PC-3 (cell line): ENCODE results near the gene SLC25A30. TPM values are rescaled to one million over a fixed set of nuclear protein-coding genes. Genes with fewer than 3 reads are reported as not detected.

Experiments
- ATAC-seq: fragments of 200-7000 bp; cut with Tn5 transposase; 2 replicates; pipeline ENCODE4 v1.9.1; 2020; ENCODE audit warnings: mild to moderate bottlenecking, moderate library complexity
- BruUV-seq: library from RNA; stranded (reverse); fragments of 400-500 nt; replicated peaks from 2 replicates; lab custom pipeline; 2021; lab: Mats Ljungman, UMichigan
- CTCF ChIA-PET: fragments of 300-600 bp; sonication (Branson Sonifier 250); formaldehyde crosslinking; loops from one replicate; lab custom pipeline; 2022; ENCODE audit warnings: antibody characterized with exemption; lab: Charles Lee
- POLR2A ChIA-PET: fragments of 300-600 bp; sonication (Branson Sonifier 250); formaldehyde crosslinking; loops from one replicate; lab custom pipeline; 2022; ENCODE audit warnings: antibody characterized with exemption; ENCODE audit not compliant: unreplicated experiment; lab: Charles Lee
- DNase-seq: peaks from one replicate; pipeline ENCODE4 v3.0.0-alpha.2; 2015
- H2AFZ ChIP-seq: fragments of 300-600 bp; sonication (generic); 2 replicates; pipeline ENCODE4 v1.6.0; 2016; ENCODE audit warnings: antibody characterized with exemption, low read length
- H3F3A ChIP-seq: fragments of 300-600 bp; sonication (generic); one replicate; pipeline ENCODE4 v1.6.0; 2017; ENCODE audit warnings: antibody characterized with exemption, low read length, control low read depth, mild to moderate bottlenecking; ENCODE audit not compliant: unreplicated experiment
- H3K27ac ChIP-seq: fragments of 300-600 bp; sonication (generic); 2 replicates; pipeline ENCODE4 v1.5.1; 2016; ENCODE audit warnings: mild to moderate bottlenecking, low read length
- H3K27me3 ChIP-seq: fragments of 300-600 bp; sonication (generic); 2 replicates; pipeline ENCODE4 v1.6.1; 2016; ENCODE audit warnings: low read length, mixed read lengths
- H3K36me3 ChIP-seq: fragments of 300-600 bp; sonication (generic); 2 replicates; pipeline ENCODE4 v1.6.1; 2016; ENCODE audit warnings: low read depth, mixed run types, low read length, mixed read lengths
- H3K4me1 ChIP-seq: fragments of 300-600 bp; sonication (generic); 2 replicates; pipeline ENCODE4 v1.5.1; 2016; ENCODE audit warnings: low read length; ENCODE audit not compliant: insufficient read depth
- H3K4me2 ChIP-seq: fragments of 300-600 bp; sonication (generic); 2 replicates; pipeline ENCODE4 v1.6.0; 2016; ENCODE audit warnings: low read length
- H3K4me3 ChIP-seq: fragments of 300-600 bp; sonication (generic); 2 replicates; pipeline ENCODE4 v1.5.1; 2016; ENCODE audit warnings: mild to moderate bottlenecking, low read length, mixed read lengths
- H3K79me2 ChIP-seq: fragments of 300-600 bp; sonication (generic); 2 replicates; pipeline ENCODE4 v1.6.1; 2017; ENCODE audit warnings: low read length, mixed read lengths
- H3K9ac ChIP-seq: fragments of 300-600 bp; sonication (generic); 2 replicates; pipeline ENCODE4 v1.6.0; 2016; ENCODE audit warnings: mild to moderate bottlenecking, low read length
- H3K9me2 ChIP-seq: fragments of 300-600 bp; sonication (generic); replicated peaks from 2 replicates; pipeline ENCODE4 v1.6.1; 2016; ENCODE audit warnings: mixed run types, low read length, mixed read lengths
- H3K9me3 ChIP-seq: fragments of 300-600 bp; sonication (generic); 2 replicates; pipeline ENCODE4 v1.6.1; 2016; ENCODE audit warnings: low read length, mixed read lengths
- H4K20me1 ChIP-seq: fragments of 300-600 bp; sonication (generic); 2 replicates; pipeline ENCODE4 v1.6.1; 2016; ENCODE audit warnings: low read length, mixed read lengths
- CTCF ChIP-seq: fragments of 300-600 bp; sonication (generic); conservative IDR thresholded peaks from 2 replicates; pipeline ENCODE4 v1.5.1; 2017; ENCODE audit warnings: antibody characterized with exemption, low read depth, mild to moderate bottlenecking, low read length
- EZH2 ChIP-seq: fragments of 300-600 bp; sonication (generic); IDR thresholded peaks from one replicate; pipeline ENCODE4 v1.6.1; 2017; ENCODE audit warnings: antibody characterized with exemption, mild to moderate bottlenecking, low read length; ENCODE audit not compliant: unreplicated experiment
- EZH2phosphoT487 ChIP-seq: fragments of 300-600 bp; sonication (generic); IDR thresholded peaks from 2 replicates; pipeline ENCODE4 v1.6.1; 2018; ENCODE audit warnings: mild to moderate bottlenecking, antibody characterized with exemption, low read length, borderline replicate concordance
- intact Hi-C: fragments of 100-400 bp; cut with micrococcal nuclease; formaldehyde crosslinking; loops from 2 replicates; pipeline ENCODE4 v1.9.0; 2023
- total RNA-seq: library from RNA; depleted of rRNA; stranded (reverse); fragments of >200 nt; gene quantifications from 2 replicates; pipeline ENCODE4 v1.2.3, GENCODE V29; 2014

SLC25A30 gene
- total RNA-seq, 1 experiment from 2014 or later = 8.0 TPM

GRCh38 chr13:45464687-45465453, 46.7 kb upstream of the SLC25A30 start, which contains the start of gene COG3:
Gene COG3 (plus strand): TSS chr13:45464939. CDS start chr13:45465037, 98 bp downstream.
- Histone ChIP-seq H3K4me1 (peaks cover 10% of the 10 kb centered on the region), H4K20me1 (peaks cover 4% of the 10 kb centered on the region; the same call in 1 of the 2 replicates), H2AFZ (peak within 1 kb of the TSS; percentile 95), H3K4me2 (peak within 1 kb of the TSS; percentile 99), H3K9ac (peak within 1 kb of the TSS; percentile 96), H3K79me2 (peaks cover 52% of the 10 kb centered on the region), H3K9me2 (no peaks in the 10 kb centered on the region), H3K27me3 (no peaks in the 10 kb centered on the region), H3K9me3 (no peaks in the 10 kb centered on the region), H3K4me3 (peak within 1 kb of the TSS; percentile 98), H3K27ac (peak within 1 kb of the TSS; percentile 82), H3K36me3 (no peaks in the 10 kb centered on the region), H3F3A (no peaks in the 10 kb centered on the region)
- ATAC-seq (peak; percentile 94), DNase-seq (peak; percentile 93)
- TF ChIP-seq EZH2phosphoT487 = no peak
- TF ChIP-seq CTCF = 0 out of 2 replicates have a peak, but pooled peaks have one; percentile 11
- BruUV-seq = TSS peak; percentile 44
- ChIA-PET CTCF (interaction anchor here (1.0 kb wide), 1 partner anchor 9 kb away, joined by 3 read pairs; no protein-coding TSS in a partner anchor), POLR2A (interaction anchor here (0.6 kb wide), 2 partner anchors 42 to 124 kb away, joined by 3 read pairs; partner anchors contain the start of gene TPT1)
- intact Hi-C loops = loop anchor here (2.0 kb wide), 1 partner anchor 46 kb away; the partner anchor contains the start of gene SLC25A30

DNA sequence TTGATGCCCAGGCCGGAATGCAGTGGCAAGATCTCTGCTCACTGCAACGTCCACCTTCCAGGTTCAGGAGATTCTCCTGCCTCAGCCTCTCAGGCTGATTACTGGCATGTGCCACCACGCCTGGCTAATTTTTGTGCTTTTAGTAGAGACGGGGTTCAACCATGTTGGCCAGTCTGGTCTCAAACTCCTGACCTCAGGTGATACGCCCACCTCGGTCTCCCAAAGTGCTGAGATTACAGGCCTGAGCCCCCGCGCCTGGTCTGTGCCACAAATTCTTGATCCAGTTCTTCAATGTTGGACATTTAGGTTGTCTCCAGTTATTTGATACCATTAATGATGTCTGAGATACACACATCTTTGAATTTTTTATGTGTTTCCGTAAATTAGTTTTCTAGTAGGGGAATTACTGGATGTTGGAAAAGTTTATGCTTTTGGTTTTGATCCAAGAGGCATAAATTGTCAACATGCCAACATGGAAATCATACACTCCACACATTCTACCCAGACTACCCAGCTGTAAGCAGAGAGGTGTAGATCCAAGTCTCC, 46.0 kb upstream of the SLC25A30 start:
- no peak overlapping the region for H3K27ac ChIP-seq
- peaks cover 4% of the 10 kb centered on the region; the same call in 1 of the 2 replicates for H4K20me1 ChIP-seq
- no peaks in the 10 kb centered on the region for H3K36me3 ChIP-seq
- peaks cover 45% of the 10 kb centered on the region for H3K79me2 ChIP-seq
- TSS peak; percentile 91 for BruUV-seq
- peaks cover 10% of the 10 kb centered on the region for H3K4me1 ChIP-seq
- peak overlapping the region; percentile 76 for H3K4me2 ChIP-seq
- peak overlapping the region; percentile 98 for H3K4me3 ChIP-seq
- no peak for DNase-seq
- H3K27me3 ChIP-seq = no peaks in the 10 kb centered on the region
- ChIA-PET CTCF (interaction anchor here (1.0 kb wide), 1 partner anchor 8 kb away, joined by 3 read pairs; no protein-coding TSS in a partner anchor), POLR2A (interaction anchor here (0.6 kb wide), 2 partner anchors 43 to 123 kb away, joined by 3 read pairs; partner anchors contain the start of gene TPT1)
- peak overlapping the region; percentile 69 for H2AFZ ChIP-seq
- no peaks in the 10 kb centered on the region for H3K9me2 ChIP-seq
- no peak for ATAC-seq
- H3F3A ChIP-seq = no peaks in the 10 kb centered on the region
- H3K9me3 ChIP-seq = no peaks in the 10 kb centered on the region
- TF ChIP-seq EZH2phosphoT487 = no peak
- no peak for TF ChIP-seq CTCF
- TF ChIP-seq EZH2 = no peak
- peak overlapping the region; percentile 15; the same call in 1 of the 2 replicates for H3K9ac ChIP-seq
- intact Hi-C loops = loop anchor here (2.0 kb wide), 1 partner anchor 45 kb away; the partner anchor contains the start of gene SLC25A30
